ENCODE data around the gene RPS23. TPM values are rescaled to one million over a fixed set of nuclear protein-coding genes. Genes with fewer than 3 reads are reported as not detected.

Gene RPS23
- 5,407 and 6,779 TPM in 2 replicates for total RNA-seq

GRCh38 chr5:82277987-82278710, at the start of gene RPS23:
Gene RPS23, minus strand, starts transcription at chr5:82278354. Its CDS starts 31 bp downstream, at chr5:82278323.

Data from pericardium fibroblast (primary cell).